GM13977 (cell line): ENCODE data around the gene CEMIP.
A peak's percentile ranks its signal among the peaks of the same experiment; 100 is the strongest.

Source experiments
- DNase-seq: peaks from one replicate; pipeline ENCODE4 v3.0.0; 2012; ENCODE audit warnings: low spot score
- CTCF ChIP-seq: IDR thresholded peaks from 2 replicates; pipeline ENCODE4 v1.5.1; 2012; ENCODE audit warnings: mild to moderate bottlenecking, control low read depth; ENCODE audit not compliant: insufficient read depth; ENCODE audit errors: extremely low read depth, missing control alignments
- in situ Hi-C: fragments of 300-500 bp; cut with MboI; formaldehyde crosslinking; loops from one replicate; pipeline ENCODE4 v1.12.0; 2022; ENCODE audit warnings: low sequenced_read_pairs, low pct_unique_long_range_greater_than_20kb, mixed read lengths, inconsistent platforms; ENCODE audit not compliant: unreplicated experiment

The CEMIP gene

GRCh38 chr15:80992006-80992405 is 212.8 kb downstream of the CEMIP start:
- in situ Hi-C loops, result loop anchor here (10.0 to 25.0 kb wide), 2 partner anchors 113 to 295 kb away; no protein-coding TSS in a partner anchor
- DNase-seq, result no peak
- TF ChIP-seq CTCF, result no peak

- TF ChIP-seq CTCF, result no peak
- in situ Hi-C loops, result loop anchor here (10.0 to 25.0 kb wide), 2 partner anchors 112 to 295 kb away; no protein-coding TSS in a partner anchor
- no peak for DNase-seq
These were observed 213.3 kb downstream of the CEMIP start for GRCh38 chr15:80992441-80992840.

- in situ Hi-C loops, result loop anchor here (10.0 to 25.0 kb wide), 2 partner anchors 109 to 291 kb away; no protein-coding TSS in a partner anchor
- no peak for DNase-seq
- TF ChIP-seq CTCF, result peak; percentile 66
These were observed 217.1 kb downstream of the CEMIP start for GRCh38 chr15:80996247-80996646.

GRCh38 chr15:80997692-80998091 is 218.5 kb downstream of the CEMIP start:
- DNase-seq, result no peak
- TF ChIP-seq CTCF, result no peak
- in situ Hi-C loops, result loop anchor here (10.0 to 25.0 kb wide), 2 partner anchors 107 to 290 kb away; no protein-coding TSS in a partner anchor

GRCh38 chr15:80998251-80998650 is 219.1 kb downstream of the CEMIP start:
- no peak for TF ChIP-seq CTCF
- no peak for DNase-seq
- in situ Hi-C loops, result loop anchor here (10.0 to 25.0 kb wide), 2 partner anchors 107 to 289 kb away; no protein-coding TSS in a partner anchor

- no peak for TF ChIP-seq CTCF
- DNase-seq, result peak; percentile 40
- in situ Hi-C loops, result loop anchor here (10.0 to 25.0 kb wide), 2 partner anchors 105 to 288 kb away; no protein-coding TSS in a partner anchor
These were observed 220.5 kb downstream of the CEMIP start for GRCh38 chr15:80999623-81000036.
